Left ventricle myocardium superior (tissue), 1 donor: ENCODE measurements around the gene PTGDS. TPM values are rescaled to one million over a fixed set of nuclear protein-coding genes. Genes with fewer than 3 reads are reported as not detected.

ENCODE experiments used
- ATAC-seq: fragments of 200-7000 bp; cut with Tn5 transposase; one replicate; pipeline ENCODE4 v1.9.1; 2020; ENCODE audit warnings: mild to moderate bottlenecking, moderate library complexity
- DNase-seq: peaks from one replicate; pipeline ENCODE4 v3.0.0-alpha.2; 2020
- intact Hi-C: fragments of 100-400 bp; cut with micrococcal nuclease; formaldehyde crosslinking; loops from one replicate; pipeline ENCODE4 v1.11.0; 2022
- total RNA-seq: library from RNA; stranded (reverse); fragmentation: NEBNext Ultra II Directional; extraction: Animal tissue kit (Norgen Biotek cat#: 25700); gene quantifications from one replicate; pipeline ENCODE4 v1.2.1, GENCODE V29; 2021
- donor health status: DM: no; HTN: yes; CAD: no; lungs with severe emphysema.

The PTGDS gene
- total RNA-seq, 1 donor from 2014 or later = 5,424 TPM

GRCh38 chr9:136944519-136945332 is 32.6 kb upstream of the PTGDS start, which contains the start of the genes C8G and FBXW5:
C8G (plus strand) TSS chr9:136945243; CDS start chr9:136945321, 78 bp downstream.
FBXW5 (minus strand) TSS chr9:136944738; CDS start chr9:136944083, 655 bp downstream.
- intact Hi-C loops = no loop called here
- DNase-seq (peak; percentile 98), ATAC-seq (peak; percentile 71)

- intact Hi-C loops = no loop called here
- ATAC-seq (no peak), DNase-seq (peak; percentile 44)
These were observed 31.7 kb upstream of the PTGDS start for GRCh38 chr9:136945333-136946227.

GRCh38 chr9:136946228-136947027 is 30.9 kb upstream of the PTGDS start:
- no peak for ATAC-seq
- intact Hi-C loops = no loop called here
- DNase-seq = peak; percentile 49

GRCh38 chr9:136947028-136947891 is 30.0 kb upstream of the PTGDS start:
- ATAC-seq = no peak
- intact Hi-C loops = no loop called here

GRCh38 chr9:136947955-136948510 is 29.3 kb upstream of the PTGDS start:
- no peak for ATAC-seq
- DNase-seq = peak; percentile 85
- intact Hi-C loops = no loop called here

More at GRCh38 chr9:136947028-136947891, 30.0 kb upstream of the PTGDS start:
- DNase-seq = peak; percentile 43

- DNase-seq = no peak
- intact Hi-C loops = no loop called here
- peak; percentile 2 for ATAC-seq
These were observed 28.0 kb upstream of the PTGDS start for GRCh38 chr9:136949239-136949816.

GRCh38 chr9:136949817-136950655 is 27.3 kb upstream of the PTGDS start:
- intact Hi-C loops = no loop called here
- ATAC-seq (peak; percentile 90), DNase-seq (peak; percentile 98)

- DNase-seq = peak; percentile 78
- peak; percentile 53 for ATAC-seq
- intact Hi-C loops = no loop called here
These were observed 26.5 kb upstream of the PTGDS start for GRCh38 chr9:136950656-136951276.

- intact Hi-C loops = no loop called here
- DNase-seq (peak; percentile 34), ATAC-seq (no peak)
These were observed 25.6 kb upstream of the PTGDS start, which contains the start of gene LCN12 for GRCh38 chr9:136951541-136952320. LCN12 (plus strand) TSS chr9:136952273; CDS start chr9:136952328, 55 bp downstream.

- DNase-seq (peak; percentile 68), ATAC-seq (no peak)
- intact Hi-C loops = no loop called here
These were observed 24.9 kb upstream of the PTGDS start for GRCh38 chr9:136952321-136952850.

- intact Hi-C loops = no loop called here
- ATAC-seq (no peak), DNase-seq (peak; percentile 34)
These were observed 24.2 kb upstream of the PTGDS start for GRCh38 chr9:136952876-136953770.

GRCh38 chr9:136953771-136954269 is 23.5 kb upstream of the PTGDS start:
- intact Hi-C loops = no loop called here
- no peak for ATAC-seq
- peak; percentile 19 for DNase-seq

GRCh38 chr9:136954270-136955083 is 22.8 kb upstream of the PTGDS start:
- DNase-seq (peak; percentile 25), ATAC-seq (no peak)
- intact Hi-C loops = no loop called here
